ENCODE data around the gene PLEKHA6. TPM values are rescaled to one million over a fixed set of nuclear protein-coding genes. Genes with fewer than 3 reads are reported as not detected.

Gene PLEKHA6
- total RNA-seq, 1 experiment from 2014 or later: 2.1 TPM

GRCh38 chr1:204227351-204227750, 132.4 kb downstream of the PLEKHA6 start:
- Histone ChIP-seq H3K79me1 (ENCODE audit: insufficient read depth, low read depth, low read length, poor library complexity, severe bottlenecking) (no peaks in the 10 kb centered on the region), H3K14ac (ENCODE audit: insufficient read depth, low read length) (no peak overlapping the region), H3K27ac (ENCODE audit: insufficient read length, low read depth, low read length) (no peak overlapping the region), H3K4me1 (ENCODE audit: insufficient read depth, low read length) (no peaks in the 10 kb centered on the region), H3K23me2 (ENCODE audit: insufficient read length, low read depth, low read length, poor library complexity, severe bottlenecking) (no peaks in the 10 kb centered on the region), H3K23ac (ENCODE audit: insufficient read length, low read depth, low read length) (no peak overlapping the region), H3K18ac (ENCODE audit: insufficient read length, low read depth, low read length) (no peak overlapping the region), H3K79me2 (ENCODE audit: insufficient read depth, low read length) (no peaks in the 10 kb centered on the region), H3K4ac (ENCODE audit: low read depth, low read length) (no peak overlapping the region), H2BK5ac (ENCODE audit: insufficient read length, low read length) (no peak overlapping the region), H2BK20ac (ENCODE audit: low read depth, low read length, poor library complexity, severe bottlenecking) (no peak overlapping the region), H4K8ac (replicated peaks; ENCODE audit: insufficient read length, low read depth, low read length) (no peak overlapping the region), H2AK5ac (ENCODE audit: insufficient read length, low read length) (no peak overlapping the region), H3K56ac (ENCODE audit: insufficient read length, low read depth, low read length) (no peak overlapping the region), H2AFZ (ENCODE audit: low read length) (no peak overlapping the region), H2BK12ac (ENCODE audit: insufficient read length, low read depth, low read length) (no peak overlapping the region), H3T11ph (ENCODE audit: low read length) (no peak overlapping the region), H3K27me3 (ENCODE audit: insufficient read depth, low read length) (no peaks in the 10 kb centered on the region), H2BK15ac (ENCODE audit: low read depth, low read length) (no peak overlapping the region), H3K9ac (ENCODE audit: extremely low read depth, insufficient read length, low read length) (no peak overlapping the region), H3K4me2 (ENCODE audit: insufficient read depth, insufficient read length, low read length) (no peak overlapping the region), H2BK120ac (ENCODE audit: low read depth, low read length, poor library complexity, severe bottlenecking) (no peak overlapping the region), H3K9me3 (ENCODE audit: control insufficient read depth, low read depth, low read length) (no peaks in the 10 kb centered on the region), H4K5ac (ENCODE audit: insufficient read length, low read depth, low read length) (no peak overlapping the region), H4K20me1 (ENCODE audit: control insufficient read depth, insufficient read depth, insufficient read length) (no peaks in the 10 kb centered on the region), H4K91ac (ENCODE audit: insufficient read length, low read depth, low read length) (no peak overlapping the region)
- WGBS (ENCODE audit: extremely low coverage, insufficient read length, low lambda C conversion rate): no CpG with 5 or more reads among the region's 2 CpGs
- no peak overlapping the region for H3K4me3 Mint-ChIP-seq
- peaks cover 0 to 12% (median 1%) of the 10 kb centered on the region in 3 experiments; a peak in 4 of 7 replicates for H3K36me3 Mint-ChIP-seq (ENCODE audit: insufficient read depth in 1 of 3, low read depth in 3 of 3)
- peaks cover 0 to 9% of the 10 kb centered on the region in 2 experiments; a peak in 1 of 4 replicates for H3K4me1 Mint-ChIP-seq
- no peak for TF ChIP-seq CTCF (conservative IDR thresholded peaks at IDR 0.05)
- no peaks in the 10 kb centered on the region; a peak in 1 of 5 replicates for H3K9me3 Mint-ChIP-seq
- no peak for DNase-seq
- no peaks in the 10 kb centered on the region for H3K27me3 Mint-ChIP-seq (ENCODE audit: low read depth)
- H3K27ac Mint-ChIP-seq: no peak overlapping the region
